NCI-H524 treated with DMSO at 0.1 percent for 48 hours (cell line): Measurements from ENCODE around the gene ATG16L1.

ENCODE experiments used
- DNase-seq: peaks from one replicate; lab custom pipeline; 2025; lab: John Stamatoyannopoulos, UW

ATG16L1 gene

DNA sequence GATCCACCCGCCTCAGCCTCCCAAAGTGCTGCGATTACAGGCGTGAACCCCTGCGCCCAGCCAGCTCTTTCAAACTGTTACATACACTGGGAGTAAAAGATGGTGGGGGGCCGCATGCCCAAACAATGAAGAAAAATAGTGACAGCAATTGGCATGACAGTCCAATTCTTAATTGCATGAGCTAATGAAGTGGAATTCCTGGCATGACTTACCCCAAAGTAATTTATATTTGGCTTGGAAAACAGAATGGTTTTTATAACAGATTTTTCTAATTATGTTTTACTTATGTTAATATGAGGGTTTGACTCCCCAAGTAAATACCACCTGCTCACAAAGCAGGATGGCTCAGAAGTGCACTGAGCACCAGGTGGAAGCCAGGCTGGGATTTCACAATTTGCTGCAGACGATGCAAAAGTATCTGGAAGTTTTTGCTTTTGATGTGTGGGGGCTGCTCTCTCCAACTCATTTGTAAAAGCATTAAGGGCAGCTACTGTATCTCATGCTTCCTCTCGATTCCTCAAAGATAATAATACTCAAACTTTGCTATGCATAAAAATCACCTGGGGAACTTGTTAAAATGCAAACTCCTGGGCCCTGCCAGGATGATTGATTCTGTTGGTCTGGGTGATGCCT, 24.0 kb upstream of the ATG16L1 start:
- no peak for DNase-seq

DNA sequence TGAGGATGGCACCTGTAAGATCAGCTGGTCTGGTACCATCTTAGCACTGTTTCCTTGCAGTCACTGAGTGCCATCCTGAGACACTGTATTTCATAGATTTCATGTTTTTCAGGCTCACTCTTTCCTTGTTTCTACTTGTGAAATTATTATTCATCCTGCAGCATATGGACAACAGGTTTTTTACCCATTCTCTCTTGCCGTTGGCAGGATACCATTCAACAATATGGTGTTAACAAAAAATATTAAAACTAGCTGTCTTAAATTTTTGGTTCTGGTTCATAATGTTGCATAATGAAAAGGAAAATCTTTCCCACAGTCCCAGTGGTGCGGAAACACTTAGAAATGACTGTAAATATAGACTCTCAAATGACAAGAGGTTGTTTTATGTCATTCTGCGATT, 23.1 kb upstream of the ATG16L1 start:
- no peak for DNase-seq

DNA sequence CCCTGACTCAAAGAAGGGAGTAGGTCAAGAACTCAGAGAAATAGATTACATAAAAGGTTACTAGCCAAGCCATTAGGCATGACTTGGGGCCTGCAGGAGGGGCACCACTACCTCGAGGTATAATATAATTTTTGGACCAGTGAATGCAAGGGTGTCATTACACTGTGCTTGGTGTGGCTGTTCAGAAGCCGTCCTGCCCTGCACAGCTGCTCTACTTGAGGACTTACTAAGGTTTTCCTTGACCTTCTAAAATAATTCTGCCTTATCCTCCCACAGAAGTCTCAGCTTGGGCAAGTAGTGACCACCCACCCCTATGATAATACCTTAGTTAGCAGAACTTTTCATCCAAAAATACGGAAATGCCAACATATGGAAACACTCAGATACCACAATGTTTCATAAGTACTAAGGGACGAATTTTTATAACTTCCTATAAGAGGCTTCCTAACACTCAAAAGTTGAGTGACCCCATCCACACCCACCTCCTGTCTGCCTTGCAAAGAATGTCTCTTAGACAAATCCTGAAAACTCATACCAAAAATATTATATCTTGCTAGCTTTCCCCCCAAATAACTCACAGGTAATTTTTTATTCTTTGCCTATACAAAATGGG, 17.7 kb upstream of the ATG16L1 start:
- no peak for DNase-seq

DNA sequence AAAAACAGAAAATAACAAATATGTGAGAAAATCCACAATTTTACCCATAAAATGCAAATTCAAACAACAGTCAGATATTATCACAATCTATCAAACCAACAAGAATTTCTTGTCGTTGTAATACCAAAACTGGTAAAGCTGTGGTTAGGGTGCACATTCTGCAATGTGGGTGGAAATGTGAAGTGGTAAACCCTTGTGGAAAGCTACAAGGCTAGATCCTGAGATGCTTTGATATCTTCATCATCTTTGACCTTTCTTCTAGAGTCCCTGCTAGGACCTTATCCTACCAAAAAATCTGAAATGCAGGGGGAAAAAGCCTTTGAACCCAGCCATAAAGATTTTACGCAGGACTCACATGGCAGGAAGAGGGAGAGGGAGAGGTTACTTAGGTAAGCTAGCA, 17.2 kb upstream of the ATG16L1 start:
- no peak for DNase-seq

DNA sequence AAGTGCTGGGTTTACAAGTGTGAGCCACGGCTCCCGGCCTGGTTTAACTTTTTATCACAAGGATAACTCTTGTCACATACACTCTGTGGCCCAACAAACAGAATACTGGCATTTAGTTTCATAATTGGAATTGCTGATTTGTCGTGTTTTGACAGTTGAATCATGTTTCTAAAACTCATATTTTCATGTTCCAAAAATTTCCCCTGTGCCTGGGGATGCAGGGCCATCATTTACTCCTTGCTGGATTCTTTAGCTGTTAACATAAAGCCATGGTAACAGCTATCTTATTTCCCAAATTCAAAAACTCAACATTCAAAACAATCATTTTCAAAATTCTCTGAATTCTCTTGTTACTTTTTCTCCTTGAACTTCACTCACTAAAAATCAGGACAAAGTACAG, 16.5 kb upstream of the ATG16L1 start:
- DNase-seq, result no peak

DNA sequence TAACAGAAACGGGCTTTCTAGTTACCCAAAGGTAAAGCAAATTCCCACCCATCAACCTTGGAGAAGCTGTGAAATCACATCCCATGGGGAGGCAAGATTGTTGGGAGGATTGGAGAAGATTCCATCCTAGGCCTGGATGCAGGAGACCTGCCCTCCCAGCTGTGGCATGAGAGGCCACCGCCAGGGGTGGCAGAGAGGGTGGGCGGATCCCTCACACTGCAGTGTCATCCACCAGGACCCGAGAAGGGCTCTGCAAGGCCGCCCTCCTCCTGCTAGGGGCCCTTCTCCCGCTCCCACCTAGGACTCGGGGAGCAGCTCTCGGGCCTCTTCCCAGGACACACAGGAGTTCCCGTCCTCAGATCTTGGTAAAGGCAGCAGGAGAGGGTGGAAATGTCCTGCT, 15.5 kb upstream of the ATG16L1 start:
- DNase-seq, result no peak

DNA sequence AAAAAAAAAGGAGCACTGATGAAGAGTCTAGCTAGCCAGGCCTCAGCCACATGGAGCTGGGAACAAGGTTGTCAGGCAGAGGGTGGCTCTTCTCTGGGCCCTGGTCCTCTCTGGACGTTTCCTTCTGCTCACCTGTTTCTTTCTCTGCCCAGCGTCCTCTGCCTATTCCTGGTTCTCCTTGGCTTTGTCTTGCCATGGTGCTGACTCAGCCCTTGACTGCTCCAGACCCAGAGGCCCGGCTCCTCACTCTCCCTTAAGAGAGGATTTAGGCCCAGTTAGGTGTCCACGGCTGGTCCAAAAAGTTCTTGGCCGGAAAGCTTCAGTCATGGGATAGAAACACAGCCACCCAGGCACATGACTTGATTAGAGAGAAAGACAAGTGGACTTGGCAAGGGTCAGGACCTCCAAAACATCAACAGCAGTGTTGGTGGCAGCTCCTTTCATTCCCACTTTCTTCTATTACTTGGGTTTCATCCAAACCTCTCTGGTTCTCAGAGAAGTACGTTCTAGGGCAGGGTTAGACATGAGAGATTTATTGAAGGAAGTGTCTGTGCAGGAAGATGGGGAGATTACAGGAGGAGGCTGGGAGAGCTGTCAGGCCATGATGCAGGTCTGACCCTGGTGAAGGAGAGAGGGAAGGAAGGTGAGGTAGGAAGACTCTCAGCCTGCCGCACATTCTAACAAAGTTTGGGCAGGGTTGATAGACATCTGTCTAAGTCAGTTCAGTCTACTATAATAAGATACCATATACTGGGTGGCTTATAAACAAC, 14.5 kb upstream of the ATG16L1 start:
- DNase-seq, result no peak

DNA sequence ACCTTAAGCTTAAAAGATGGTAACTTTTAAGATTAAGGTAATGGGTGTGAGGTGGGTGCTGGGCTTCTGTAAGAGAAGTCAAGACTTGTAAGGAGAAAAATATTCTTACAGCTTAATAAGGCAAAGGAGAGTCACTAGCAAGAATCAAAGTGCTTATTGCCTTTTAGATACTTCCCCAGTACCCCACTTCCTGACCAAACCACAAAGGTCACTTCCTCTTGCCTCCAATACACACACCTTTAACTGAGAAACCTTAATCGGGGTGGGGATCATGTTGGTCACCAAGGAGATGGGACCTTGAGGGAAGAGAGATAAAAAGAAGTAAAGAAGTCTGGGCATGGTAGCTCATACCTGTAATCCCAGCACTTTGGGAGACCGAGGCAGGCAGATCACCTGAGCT, 10.6 kb upstream of the ATG16L1 start:
- no peak for DNase-seq

DNA sequence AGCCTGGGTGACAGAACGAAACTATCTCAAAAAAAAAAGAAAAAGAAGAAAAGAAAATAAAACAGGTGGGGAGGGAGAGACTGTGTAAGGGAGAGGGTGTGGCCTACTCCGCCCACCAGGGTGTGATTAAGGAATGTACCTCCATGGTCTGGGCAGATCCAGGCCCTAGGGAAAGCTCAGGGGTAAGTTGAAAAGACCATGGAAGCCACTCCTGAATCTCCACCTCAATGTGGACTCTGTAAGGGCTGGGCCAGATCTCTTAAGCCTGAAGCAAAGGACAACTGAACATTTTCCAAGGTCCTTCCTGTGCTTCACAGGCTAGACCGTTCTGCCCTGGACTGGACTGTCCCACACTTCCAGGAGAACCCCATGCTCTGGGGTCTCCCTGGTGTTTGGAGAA, 9.7 kb upstream of the ATG16L1 start:
- no peak for DNase-seq

DNA sequence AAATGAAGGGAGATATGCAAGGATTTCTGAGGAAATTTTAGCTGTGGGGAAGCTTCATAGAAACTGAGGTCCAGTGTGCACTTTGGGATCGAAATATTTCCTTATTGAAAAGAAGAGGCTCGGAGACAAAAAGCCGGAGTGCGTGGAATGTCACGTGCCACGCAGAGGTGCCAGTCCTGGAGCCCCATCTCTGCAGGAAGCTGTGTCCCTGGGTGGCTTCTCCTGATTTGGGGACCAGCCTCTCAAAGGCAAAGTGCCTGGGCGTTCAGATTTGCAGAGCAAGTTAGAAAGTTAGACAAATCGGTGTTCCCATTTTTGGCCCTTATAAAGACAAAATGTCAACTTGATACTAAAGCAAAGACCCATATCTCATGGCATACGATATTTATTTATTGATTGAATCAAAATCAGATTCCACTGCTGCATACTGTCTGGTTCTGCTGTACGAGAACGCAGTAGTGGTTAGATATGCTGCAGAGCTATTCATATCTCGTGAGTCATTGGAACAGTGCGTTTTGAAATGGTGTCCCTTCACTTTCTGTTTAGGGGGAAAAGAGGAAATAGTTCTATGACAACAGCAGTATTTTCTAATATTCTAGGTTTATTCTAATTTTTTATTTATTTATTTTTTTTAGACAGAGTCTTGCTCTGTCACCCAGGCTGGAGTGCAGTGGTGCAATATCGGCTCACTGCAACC, 9.1 kb upstream of the ATG16L1 start:
- DNase-seq, result no peak

DNA sequence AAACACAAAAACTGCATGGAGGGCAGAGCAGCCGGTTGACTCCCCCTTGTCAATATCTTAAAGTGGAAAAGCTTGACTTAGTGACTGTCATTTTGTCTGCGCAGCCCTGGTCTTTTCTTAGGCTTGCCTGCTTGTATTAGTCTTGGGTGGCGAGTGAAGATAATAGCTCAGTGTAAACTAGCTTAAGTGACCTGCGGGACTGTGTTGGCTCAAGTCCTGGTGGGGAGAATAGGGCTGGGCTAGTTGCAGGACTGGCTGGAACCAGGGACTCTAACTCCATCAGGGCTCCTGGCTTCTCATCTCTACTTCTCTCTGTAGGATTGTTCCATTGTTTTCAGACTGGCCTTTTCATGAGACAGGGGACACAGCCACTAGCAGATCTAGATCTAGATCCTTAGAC, 8.1 kb upstream of the ATG16L1 start:
- DNase-seq, result no peak

DNA sequence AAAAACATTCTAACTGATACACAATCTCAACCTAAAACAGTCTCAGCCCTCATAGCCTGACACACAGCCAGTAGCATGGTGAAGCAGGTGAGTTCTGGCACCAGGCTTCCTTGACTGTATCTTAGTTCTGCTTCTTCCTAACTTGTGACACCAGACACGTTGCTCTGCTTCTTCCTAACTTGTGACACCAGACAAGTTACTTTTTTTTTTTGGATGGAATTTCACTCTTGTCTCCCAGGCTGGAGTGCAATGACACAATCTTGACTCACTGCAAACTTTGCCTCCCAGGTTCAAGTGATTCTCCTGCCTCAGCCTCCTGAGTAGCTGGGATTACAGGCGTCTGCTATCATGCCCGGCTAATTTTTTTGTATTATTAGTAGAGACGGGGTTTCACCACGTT, 6.7 kb upstream of the ATG16L1 start:
- no peak for DNase-seq

DNA sequence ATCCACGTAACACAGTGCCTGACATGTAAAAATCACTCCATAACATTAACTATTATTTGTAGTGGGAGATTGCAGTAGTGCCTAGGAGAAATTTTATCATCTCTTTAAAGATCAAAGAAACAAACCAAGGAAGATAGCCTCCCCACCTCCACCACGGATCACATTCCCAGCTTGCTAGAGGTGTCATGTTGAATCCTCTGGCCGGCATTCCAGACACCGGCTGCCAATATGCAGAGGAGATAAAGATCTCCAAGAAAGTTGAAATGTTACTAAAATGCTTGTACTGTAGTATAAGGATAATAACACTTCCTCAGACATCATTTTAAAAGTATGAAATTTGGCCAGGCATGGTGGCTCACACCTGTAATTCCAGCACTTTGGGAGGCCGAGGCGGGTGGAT, 6.1 kb upstream of the ATG16L1 start:
- DNase-seq, result no peak

DNA sequence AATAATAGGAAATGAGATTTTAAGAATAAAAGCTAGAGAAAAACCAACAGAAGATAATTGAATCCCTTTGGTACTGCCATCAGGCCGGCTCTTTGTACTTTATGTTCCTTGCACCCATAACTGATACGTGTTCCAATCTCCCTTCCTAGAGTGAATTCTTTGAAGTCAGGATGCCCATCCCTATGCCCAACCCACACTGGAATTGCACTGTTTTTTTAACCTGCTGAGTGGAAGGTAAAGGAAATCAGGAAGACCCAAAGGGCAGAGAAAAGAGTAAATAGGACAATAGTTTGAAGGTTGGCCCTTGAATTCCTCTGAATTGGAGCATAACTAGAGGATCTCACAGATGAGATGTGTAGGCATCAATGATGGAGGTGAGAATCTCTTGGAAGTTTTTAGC, 4.4 kb upstream of the ATG16L1 start:
- DNase-seq, result no peak

DNA sequence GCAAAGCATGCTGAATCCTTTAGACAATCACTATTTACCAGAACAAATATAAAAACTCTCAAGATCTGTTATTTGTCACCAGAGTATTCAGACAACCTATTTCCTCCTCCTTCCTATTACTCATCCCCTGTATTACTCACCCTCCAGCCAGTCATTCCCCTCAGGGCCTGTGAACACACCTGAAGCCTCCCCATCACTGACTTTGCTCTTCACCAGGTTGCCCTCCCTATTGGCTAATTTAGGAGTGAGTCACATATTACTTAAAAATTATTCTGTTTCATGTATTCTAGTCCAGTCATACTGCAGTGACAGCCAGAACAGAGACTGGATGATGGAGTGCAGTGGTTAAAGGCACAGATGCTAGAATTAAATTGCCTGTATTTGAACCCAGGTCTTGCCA, 3.7 kb upstream of the ATG16L1 start:
- no peak for DNase-seq

DNA sequence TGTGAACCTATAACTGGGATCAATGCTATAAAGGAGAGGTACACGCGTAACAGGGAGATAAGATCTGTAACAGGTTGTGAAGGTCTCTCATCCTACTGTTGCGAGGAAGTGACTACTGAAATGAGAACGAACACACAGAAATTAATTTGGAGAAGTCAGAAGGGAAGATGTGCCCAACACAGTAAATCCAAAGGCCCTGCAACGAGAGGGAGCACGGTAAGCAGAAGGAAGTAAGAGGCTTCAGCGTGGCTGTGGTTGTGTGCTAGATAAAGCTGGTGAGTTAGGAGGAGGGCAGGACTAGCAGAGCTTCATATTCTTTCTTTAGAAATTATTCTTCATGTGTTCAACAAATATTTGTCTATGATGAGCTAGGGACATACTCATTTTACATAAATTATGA, 2.5 kb upstream of the ATG16L1 start:
- no peak for DNase-seq

DNA sequence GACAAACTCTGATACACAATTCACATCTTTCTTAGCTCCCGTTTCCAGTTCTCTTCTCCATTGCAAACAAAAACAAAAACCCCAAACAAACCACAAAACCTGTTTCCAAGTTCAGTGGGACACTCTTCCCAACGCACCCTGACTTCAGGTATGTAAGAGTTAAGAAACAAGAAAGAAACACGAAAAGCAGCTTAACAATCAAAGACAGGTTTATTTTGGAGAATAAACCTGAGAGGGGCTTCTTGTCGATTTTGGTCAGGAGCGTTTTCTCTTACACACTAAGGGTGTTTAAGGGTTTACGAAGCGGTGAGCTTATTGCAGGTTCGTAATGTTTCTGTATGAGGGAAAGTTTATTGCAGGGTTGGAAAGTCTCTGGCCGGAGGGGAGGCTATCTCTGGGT, 905 bp upstream of the ATG16L1 start:
- DNase-seq, result no peak

DNA sequence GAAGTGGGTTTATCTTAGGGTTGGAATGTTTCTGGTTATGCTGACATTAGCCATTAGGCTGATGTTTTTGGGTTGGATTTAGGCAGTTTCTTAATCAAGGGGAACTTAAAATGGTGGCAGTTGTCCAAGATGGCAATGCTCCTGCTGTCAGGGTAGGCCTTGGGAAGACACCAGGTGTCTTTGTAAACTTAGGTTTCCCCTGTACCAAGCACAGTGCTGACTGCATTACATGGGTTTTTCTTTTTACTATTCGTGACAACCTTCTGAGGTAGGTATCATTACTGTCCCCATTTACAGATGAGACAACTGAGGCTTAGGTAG, 528 bp upstream of the ATG16L1 start:
- no peak for DNase-seq

DNA sequence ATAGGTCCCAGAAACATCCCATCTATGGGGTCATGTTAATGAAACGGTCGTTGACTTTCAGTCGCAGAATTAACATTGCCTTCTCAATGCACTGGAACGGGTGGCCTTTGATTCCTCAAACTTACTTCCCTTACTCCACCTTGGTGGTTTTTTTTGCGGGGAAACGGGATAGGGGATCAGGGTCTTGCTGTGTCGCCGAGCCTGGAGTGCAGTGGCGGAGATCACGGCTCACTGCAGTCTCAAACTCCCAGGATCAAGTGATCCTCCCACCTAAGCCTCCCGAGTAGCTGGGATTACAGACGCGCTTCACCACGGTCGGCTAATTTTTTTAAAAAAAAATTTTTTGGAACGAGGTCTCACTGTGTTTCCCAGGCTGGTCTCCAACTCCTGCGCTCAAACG, 754 bp downstream of the ATG16L1 start:
- no peak for DNase-seq

DNA sequence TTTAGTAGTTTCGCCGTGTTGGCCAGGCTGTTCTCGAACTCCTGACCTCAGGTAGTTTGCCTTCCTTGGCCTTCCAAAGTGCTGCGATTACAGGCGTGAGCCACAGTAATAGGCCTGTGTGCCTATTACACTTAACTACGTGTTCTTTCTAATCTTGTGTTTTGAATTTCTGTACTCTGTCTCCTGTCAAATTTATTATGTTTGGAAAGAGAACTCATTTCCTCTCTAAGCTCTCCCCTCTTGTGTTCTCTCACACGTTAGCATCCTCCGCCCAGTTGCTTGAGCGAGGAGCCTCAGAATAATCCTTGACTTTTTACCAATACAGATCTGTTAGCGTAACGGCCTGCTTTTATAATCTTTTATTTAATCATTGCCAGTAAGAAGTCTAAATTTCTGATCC, 3.7 kb downstream of the ATG16L1 start:
- DNase-seq, result no peak

DNA sequence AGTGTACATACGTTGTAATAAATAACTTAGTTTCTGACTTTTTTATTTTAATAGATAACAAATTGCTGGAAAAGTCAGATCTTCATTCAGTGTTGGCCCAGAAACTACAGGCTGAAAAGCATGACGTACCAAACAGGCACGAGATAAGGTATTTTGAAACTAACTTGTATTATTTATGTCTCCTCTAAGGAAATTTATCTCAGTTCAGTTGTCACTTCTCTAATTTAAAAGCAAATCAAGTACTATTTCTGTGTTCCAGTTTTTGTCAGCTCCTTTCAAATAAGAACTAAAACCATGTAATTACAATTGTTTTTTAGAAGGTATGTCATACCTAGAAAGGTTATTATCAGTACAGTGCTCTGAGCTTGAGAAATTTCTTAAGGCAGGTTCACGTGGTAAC, 4.6 kb downstream of the ATG16L1 start:
- no peak for DNase-seq

DNA sequence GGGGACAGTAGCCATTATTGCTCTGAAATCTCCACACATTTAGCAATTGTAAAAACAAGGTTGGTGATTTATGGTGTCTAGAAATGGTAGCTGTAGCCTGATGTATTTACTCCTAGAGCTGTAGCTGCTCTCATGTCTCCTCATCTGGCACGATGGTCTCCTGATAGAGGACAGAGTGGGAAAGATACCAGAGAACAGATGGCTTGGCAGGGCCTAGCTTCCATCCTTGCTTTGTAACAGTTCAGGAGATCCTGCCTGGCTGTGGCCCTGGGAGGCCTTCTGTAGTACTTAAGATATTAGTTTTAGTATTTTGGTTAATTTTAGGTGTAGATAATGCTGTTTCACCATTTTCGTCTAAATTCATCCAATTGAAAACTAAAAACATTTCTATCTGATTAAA, 6.7 kb downstream of the ATG16L1 start:
- DNase-seq, result no peak

DNA sequence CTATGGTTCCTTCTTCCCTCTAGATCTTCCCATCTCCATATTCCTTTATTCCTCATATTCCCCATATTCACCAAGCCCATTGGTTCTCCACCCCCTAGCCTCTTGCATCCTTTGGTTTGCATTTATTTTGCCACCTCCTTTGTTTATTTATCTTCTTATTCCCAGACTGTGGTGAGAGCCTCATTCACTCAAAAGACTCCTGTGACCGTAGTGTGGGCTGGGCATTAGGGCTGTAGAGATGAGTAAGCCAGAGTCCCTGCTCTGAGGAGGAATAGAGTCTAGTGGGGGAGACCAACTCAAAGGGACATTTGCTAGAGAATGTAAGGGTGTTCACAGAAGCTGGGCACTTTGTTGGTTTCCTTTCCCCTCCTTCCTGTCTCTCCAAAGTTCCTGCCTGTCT, 8.3 kb downstream of the ATG16L1 start:
- DNase-seq, result no peak
